ENCODE data around the gene ACBD4. TPM values are rescaled to one million over a fixed set of nuclear protein-coding genes. Genes with fewer than 3 reads are reported as not detected.
A peak's percentile ranks its signal among the peaks of the same experiment; 100 is the strongest.

ACBD4 gene
- total and polyA plus RNA-seq, 2 of the 13 experiments (the other 11 are each of a cell fraction or from before 2014, with no cell fraction given): 16.1 to 26.9 TPM

DNA sequence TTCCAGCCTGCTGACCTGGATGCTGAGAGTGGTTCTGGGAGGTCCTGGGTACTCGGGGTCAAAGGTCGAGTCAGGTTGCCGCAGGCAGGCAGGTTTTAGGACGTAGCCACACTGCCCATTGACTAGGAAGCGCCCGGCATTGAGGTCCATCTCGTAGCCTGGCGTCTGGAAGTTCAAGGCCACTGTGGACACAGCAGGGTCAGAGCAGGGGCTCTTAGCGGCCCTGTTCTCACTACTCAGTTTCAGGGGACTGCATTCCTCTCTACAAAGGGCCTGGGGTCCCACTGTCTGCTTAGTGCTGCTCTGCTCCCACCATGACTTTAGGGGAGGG is 22.1 kb upstream of the ACBD4 start (continued):
- TF ChIP-seq, protein P1, sequence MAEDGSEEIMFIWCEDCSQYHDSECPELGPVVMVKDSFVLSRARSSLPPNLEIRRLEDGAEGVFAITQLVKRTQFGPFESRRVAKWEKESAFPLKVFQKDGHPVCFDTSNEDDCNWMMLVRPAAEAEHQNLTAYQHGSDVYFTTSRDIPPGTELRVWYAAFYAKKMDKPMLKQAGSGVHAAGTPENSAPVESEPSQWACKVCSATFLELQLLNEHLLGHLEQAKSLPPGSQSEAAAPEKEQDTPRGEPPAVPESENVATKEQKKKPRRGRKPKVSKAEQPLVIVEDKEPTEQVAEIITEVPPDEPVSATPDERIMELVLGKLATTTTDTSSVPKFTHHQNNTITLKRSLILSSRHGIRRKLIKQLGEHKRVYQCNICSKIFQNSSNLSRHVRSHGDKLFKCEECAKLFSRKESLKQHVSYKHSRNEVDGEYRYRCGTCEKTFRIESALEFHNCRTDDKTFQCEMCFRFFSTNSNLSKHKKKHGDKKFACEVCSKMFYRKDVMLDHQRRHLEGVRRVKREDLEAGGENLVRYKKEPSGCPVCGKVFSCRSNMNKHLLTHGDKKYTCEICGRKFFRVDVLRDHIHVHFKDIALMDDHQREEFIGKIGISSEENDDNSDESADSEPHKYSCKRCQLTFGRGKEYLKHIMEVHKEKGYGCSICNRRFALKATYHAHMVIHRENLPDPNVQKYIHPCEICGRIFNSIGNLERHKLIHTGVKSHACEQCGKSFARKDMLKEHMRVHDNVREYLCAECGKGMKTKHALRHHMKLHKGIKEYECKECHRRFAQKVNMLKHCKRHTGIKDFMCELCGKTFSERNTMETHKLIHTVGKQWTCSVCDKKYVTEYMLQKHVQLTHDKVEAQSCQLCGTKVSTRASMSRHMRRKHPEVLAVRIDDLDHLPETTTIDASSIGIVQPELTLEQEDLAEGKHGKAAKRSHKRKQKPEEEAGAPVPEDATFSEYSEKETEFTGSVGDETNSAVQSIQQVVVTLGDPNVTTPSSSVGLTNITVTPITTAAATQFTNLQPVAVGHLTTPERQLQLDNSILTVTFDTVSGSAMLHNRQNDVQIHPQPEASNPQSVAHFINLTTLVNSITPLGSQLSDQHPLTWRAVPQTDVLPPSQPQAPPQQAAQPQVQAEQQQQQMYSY (CRISPR knock-in tag; IDR thresholded peaks at IDR 0.05): no peak
- TF ChIP-seq, protein P2, sequence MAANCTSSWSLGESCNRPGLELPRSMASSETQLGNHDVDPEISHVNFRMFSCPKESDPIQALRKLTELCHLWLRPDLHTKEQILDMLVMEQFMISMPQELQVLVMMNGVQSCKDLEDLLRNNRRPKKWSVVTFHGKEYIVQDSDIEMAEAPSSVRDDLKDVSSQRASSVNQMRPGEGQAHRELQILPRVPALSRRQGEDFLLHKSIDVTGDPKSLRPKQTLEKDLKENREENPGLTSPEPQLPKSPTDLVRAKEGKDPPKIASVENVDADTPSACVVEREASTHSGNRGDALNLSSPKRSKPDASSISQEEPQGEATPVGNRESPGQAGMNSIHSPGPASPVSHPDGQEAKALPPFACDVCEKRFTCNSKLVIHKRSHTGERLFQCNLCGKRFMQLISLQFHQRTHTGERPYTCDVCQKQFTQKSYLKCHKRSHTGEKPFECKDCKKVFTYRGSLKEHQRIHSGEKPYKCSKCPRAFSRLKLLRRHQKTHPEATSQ (CRISPR knock-in tag; IDR thresholded peaks at IDR 0.05; ENCODE audit: borderline replicate concordance): no peak
- peak; percentile 69; the same call in 1 of the 2 replicates for TF ChIP-seq RXRB (CRISPR knock-in tag; IDR thresholded peaks at IDR 0.05; ENCODE audit: borderline replicate concordance)
- TF ChIP-seq, protein P3, sequence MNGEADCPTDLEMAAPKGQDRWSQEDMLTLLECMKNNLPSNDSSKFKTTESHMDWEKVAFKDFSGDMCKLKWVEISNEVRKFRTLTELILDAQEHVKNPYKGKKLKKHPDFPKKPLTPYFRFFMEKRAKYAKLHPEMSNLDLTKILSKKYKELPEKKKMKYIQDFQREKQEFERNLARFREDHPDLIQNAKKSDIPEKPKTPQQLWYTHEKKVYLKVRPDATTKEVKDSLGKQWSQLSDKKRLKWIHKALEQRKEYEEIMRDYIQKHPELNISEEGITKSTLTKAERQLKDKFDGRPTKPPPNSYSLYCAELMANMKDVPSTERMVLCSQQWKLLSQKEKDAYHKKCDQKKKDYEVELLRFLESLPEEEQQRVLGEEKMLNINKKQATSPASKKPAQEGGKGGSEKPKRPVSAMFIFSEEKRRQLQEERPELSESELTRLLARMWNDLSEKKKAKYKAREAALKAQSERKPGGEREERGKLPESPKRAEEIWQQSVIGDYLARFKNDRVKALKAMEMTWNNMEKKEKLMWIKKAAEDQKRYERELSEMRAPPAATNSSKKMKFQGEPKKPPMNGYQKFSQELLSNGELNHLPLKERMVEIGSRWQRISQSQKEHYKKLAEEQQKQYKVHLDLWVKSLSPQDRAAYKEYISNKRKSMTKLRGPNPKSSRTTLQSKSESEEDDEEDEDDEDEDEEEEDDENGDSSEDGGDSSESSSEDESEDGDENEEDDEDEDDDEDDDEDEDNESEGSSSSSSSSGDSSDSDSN (CRISPR knock-in tag; IDR thresholded peaks at IDR 0.05): 0 out of 2 replicates have a peak, but pooled peaks have one; percentile 36
- TF ChIP-seq, protein P4, sequence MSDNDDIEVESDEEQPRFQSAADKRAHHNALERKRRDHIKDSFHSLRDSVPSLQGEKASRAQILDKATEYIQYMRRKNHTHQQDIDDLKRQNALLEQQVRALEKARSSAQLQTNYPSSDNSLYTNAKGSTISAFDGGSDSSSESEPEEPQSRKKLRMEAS (IDR thresholded peaks at IDR 0.05): 0 out of 2 replicates have a peak, but pooled peaks have one; percentile 8
- peak; percentile 85 for TF ChIP-seq NR2F6 (IDR thresholded peaks at IDR 0.05)
- TF ChIP-seq NR2F6 (CRISPR knock-in tag; IDR thresholded peaks at IDR 0.05): peak; percentile 87
- TF ChIP-seq SAP130 (CRISPR knock-in tag; IDR thresholded peaks at IDR 0.05; ENCODE audit: low read depth): peak; percentile 30; the same call in 1 of the 2 replicates
- peak; percentile 37; the same call in 1 of the 2 replicates for TF ChIP-seq ZNF782 (CRISPR knock-in tag; IDR thresholded peaks at IDR 0.05; ENCODE audit: borderline replicate concordance)
- TF ChIP-seq HDAC1 (CRISPR knock-in tag; IDR thresholded peaks at IDR 0.05): peak; percentile 46; the same call in 1 of the 2 replicates
- TF ChIP-seq, protein P5, sequence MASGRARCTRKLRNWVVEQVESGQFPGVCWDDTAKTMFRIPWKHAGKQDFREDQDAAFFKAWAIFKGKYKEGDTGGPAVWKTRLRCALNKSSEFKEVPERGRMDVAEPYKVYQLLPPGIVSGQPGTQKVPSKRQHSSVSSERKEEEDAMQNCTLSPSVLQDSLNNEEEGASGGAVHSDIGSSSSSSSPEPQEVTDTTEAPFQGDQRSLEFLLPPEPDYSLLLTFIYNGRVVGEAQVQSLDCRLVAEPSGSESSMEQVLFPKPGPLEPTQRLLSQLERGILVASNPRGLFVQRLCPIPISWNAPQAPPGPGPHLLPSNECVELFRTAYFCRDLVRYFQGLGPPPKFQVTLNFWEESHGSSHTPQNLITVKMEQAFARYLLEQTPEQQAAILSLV (CRISPR knock-in tag; IDR thresholded peaks at IDR 0.05; ENCODE audit: borderline replicate concordance): 0 out of 2 replicates have a peak, but pooled peaks have one; percentile 20
- TF ChIP-seq KDM4B (CRISPR knock-in tag; IDR thresholded peaks at IDR 0.05): no peak
- 0 out of 2 replicates have a peak, but pooled peaks have one; percentile 7 for TF ChIP-seq SOX5 (CRISPR knock-in tag; IDR thresholded peaks at IDR 0.05; ENCODE audit: borderline replicate concordance)
- 0 out of 2 replicates have a peak, but pooled peaks have one; percentile 40 for TF ChIP-seq MXD4 (CRISPR knock-in tag; IDR thresholded peaks at IDR 0.05)
- TF ChIP-seq KDM2A (CRISPR knock-in tag; IDR thresholded peaks at IDR 0.05; ENCODE audit: borderline replicate concordance, low read depth): peak; percentile 27; the same call in 1 of the 2 replicates
- no peak for TF ChIP-seq ZNF441 (CRISPR knock-in tag; IDR thresholded peaks at IDR 0.05; ENCODE audit: borderline replicate concordance)
- TF ChIP-seq ZFX (CRISPR knock-in tag; IDR thresholded peaks at IDR 0.05; ENCODE audit: low read depth): peak; percentile 31; the same call in 1 of the 2 replicates
- TF ChIP-seq, protein P6, sequence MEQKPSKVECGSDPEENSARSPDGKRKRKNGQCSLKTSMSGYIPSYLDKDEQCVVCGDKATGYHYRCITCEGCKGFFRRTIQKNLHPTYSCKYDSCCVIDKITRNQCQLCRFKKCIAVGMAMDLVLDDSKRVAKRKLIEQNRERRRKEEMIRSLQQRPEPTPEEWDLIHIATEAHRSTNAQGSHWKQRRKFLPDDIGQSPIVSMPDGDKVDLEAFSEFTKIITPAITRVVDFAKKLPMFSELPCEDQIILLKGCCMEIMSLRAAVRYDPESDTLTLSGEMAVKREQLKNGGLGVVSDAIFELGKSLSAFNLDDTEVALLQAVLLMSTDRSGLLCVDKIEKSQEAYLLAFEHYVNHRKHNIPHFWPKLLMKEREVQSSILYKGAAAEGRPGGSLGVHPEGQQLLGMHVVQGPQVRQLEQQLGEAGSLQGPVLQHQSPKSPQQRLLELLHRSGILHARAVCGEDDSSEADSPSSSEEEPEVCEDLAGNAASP (CRISPR knock-in tag; IDR thresholded peaks at IDR 0.05; ENCODE audit: borderline replicate concordance): peak; percentile 89; the same call in 1 of the 2 replicates
- TF ChIP-seq, protein P7, sequence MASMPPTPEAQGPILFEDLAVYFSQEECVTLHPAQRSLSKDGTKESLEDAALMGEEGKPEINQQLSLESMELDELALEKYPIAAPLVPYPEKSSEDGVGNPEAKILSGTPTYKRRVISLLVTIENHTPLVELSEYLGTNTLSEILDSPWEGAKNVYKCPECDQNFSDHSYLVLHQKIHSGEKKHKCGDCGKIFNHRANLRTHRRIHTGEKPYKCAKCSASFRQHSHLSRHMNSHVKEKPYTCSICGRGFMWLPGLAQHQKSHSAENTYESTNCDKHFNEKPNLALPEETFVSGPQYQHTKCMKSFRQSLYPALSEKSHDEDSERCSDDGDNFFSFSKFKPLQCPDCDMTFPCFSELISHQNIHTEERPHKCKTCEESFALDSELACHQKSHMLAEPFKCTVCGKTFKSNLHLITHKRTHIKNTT (CRISPR knock-in tag; IDR thresholded peaks at IDR 0.05): no peak
